HepG2 (cell line): ENCODE data around the gene DMRT3. TPM values are rescaled to one million over a fixed set of nuclear protein-coding genes. Genes with fewer than 3 reads are reported as not detected.

ENCODE experiments used
- ATAC-seq: fragments of 200-7000 bp; cut with Tn5 transposase; 3 replicates; pipeline ENCODE4 v1.9.1; 2020; ENCODE audit warnings: mild to moderate bottlenecking, moderate library complexity
- BruUV-seq: library from RNA; stranded (reverse); fragments of 400-500 nt; replicated peaks from 2 replicates; lab custom pipeline; 2021; lab: Mats Ljungman, UMichigan
- CTCF ChIA-PET: fragments of 300-600 bp; formaldehyde crosslinking; extraction: SDS; loops from one replicate; lab custom pipeline; 2021; ENCODE audit warnings: low total read pairs, inconsistent platforms, low intra/inter-chr PET ratio; lab: Yijun Ruan, JAX
- POLR2A ChIA-PET: fragments of 350-600 bp; sonication (Branson Sonifier 250); formaldehyde crosslinking; loops from one replicate; lab custom pipeline; 2020; ENCODE audit warnings: antibody characterized with exemption, inconsistent platforms; lab: Yijun Ruan, JAX
- DNase-seq: peaks from one replicate; pipeline ENCODE4 v3.0.0-alpha.2; 2015; ENCODE audit warnings: low spot score
- FAIRE-seq: peaks from 3 replicates; lab custom pipeline; 2011; peaks lifted over from hg19 to GRCh38; lab: Jason Lieb, UNC
- H2AFZ ChIP-seq: one replicate; pipeline ENCODE4 v1.6.1; 2011; ENCODE audit warnings: low read length, inconsistent platforms
- H3K27ac ChIP-seq: fragments of 300-600 bp; 3 replicates; pipeline ENCODE4 v1.8.0; 2011; ENCODE audit warnings: mixed run types, mild to moderate bottlenecking, mixed read lengths, low read length, inconsistent platforms; ENCODE audit not compliant: insufficient read depth; ENCODE audit errors: extremely low read length
- H3K27me3 ChIP-seq, 2 experiments: fragments of 200-600 bp in 1 of 2; 2 replicates in 1 of 2; 3 replicates in 1 of 2; pipeline versions ENCODE4 v1.6.0 to v1.8.0; 2011; ENCODE audit warnings: low read length in 2 of 2, mild to moderate bottlenecking in 2 of 2, moderate library complexity in 2 of 2, inconsistent platforms in 1 of 2; ENCODE audit not compliant: insufficient read depth in 2 of 2, control insufficient read depth in 1 of 2
- H3K36me3 ChIP-seq, 2 experiments: fragments of 200-600 bp in 1 of 2; replicated peaks in 1 of 2; 2 replicates in 1 of 2; 3 replicates in 1 of 2; pipeline versions ENCODE4 v1.5.1 to v1.8.0; 2011; ENCODE audit warnings: low read length in 2 of 2, inconsistent platforms in 1 of 2; ENCODE audit not compliant: insufficient read depth in 2 of 2, control insufficient read depth in 1 of 2
- H3K4me1 ChIP-seq: 2 replicates; pipeline ENCODE4 v1.5.1; 2012; ENCODE audit warnings: low read length, inconsistent platforms; ENCODE audit not compliant: insufficient read depth
- H3K4me2 ChIP-seq: 2 replicates; pipeline ENCODE4 v1.6.0; 2011; ENCODE audit warnings: low read depth, low read length, inconsistent platforms
- H3K4me3 ChIP-seq, 3 experiments: fragments of 200-600 bp in 1 of 3; sonication (generic), shearing (Covaris generic) in 1 of 3; replicated peaks in 1 of 3; 2 replicates each; pipeline ENCODE4 v1.5.1; 2011 to 2016; ENCODE audit warnings: low read length in 3 of 3, inconsistent platforms in 2 of 3, low read depth in 2 of 3, mild to moderate bottlenecking in 2 of 3, control low read depth in 1 of 3, mixed read lengths in 1 of 3; ENCODE audit not compliant: insufficient read depth in 1 of 3
- H3K79me2 ChIP-seq: one replicate; pipeline ENCODE4 v1.6.1; 2011; ENCODE audit warnings: low read length, inconsistent platforms; ENCODE audit not compliant: insufficient read depth
- H3K9ac ChIP-seq: 2 replicates; pipeline ENCODE4 v1.6.0; 2011; ENCODE audit warnings: mild to moderate bottlenecking, low read depth, low read length, inconsistent platforms; ENCODE audit not compliant: insufficient read depth
- H3K9me3 ChIP-seq: 2 replicates; pipeline ENCODE4 v1.5.1; 2012; ENCODE audit warnings: mild to moderate bottlenecking, low read length
- H4K20me1 ChIP-seq: 2 replicates; pipeline ENCODE4 v1.6.0; 2011; ENCODE audit warnings: inconsistent platforms, mild to moderate bottlenecking, low read length, moderate library complexity; ENCODE audit not compliant: insufficient read depth
- IKZF5 ChIP-seq: IDR thresholded peaks from 2 replicates; pipeline ENCODE4 v1.6.1; 2018; ENCODE audit warnings: missing genetic modification reagents, mild to moderate bottlenecking, missing compliant biosample characterization
- MXD1 ChIP-seq: sonication (generic); formaldehyde crosslinking; IDR thresholded peaks from 2 replicates; pipeline ENCODE4 v1.4.0; 2020; ENCODE audit warnings: mild to moderate bottlenecking, missing genetic modification reagents
- RAD21 ChIP-seq: fragments of 450-650 bp; formaldehyde crosslinking; IDR thresholded peaks from 2 replicates; pipeline ENCODE4 v1.5.0; 2020; ENCODE audit warnings: mild to moderate bottlenecking
- ZNF503 ChIP-seq: sonication (generic); formaldehyde crosslinking; IDR thresholded peaks from 2 replicates; pipeline ENCODE4 v1.4.0; 2020; ENCODE audit warnings: missing genetic modification reagents
- ZNF513 ChIP-seq: sonication (generic); formaldehyde crosslinking; conservative IDR thresholded peaks from 2 replicates; pipeline ENCODE4 v1.5.0; 2020; ENCODE audit warnings: missing genetic modification reagents
- WGBS: methylation state at CpG from one replicate; pipeline ENCODE4 v1.1.6; 2017; ENCODE audit warnings: low lambda C conversion rate; 5-methylcytosine and 5-hydroxymethylcytosine counted together
- in situ Hi-C: cut with HindIII; loops from 2 replicates; pipeline ENCODE4 v1.10.0; 2017; ENCODE audit warnings: low pct_unique_long_range_greater_than_20kb; ENCODE audit not compliant: extremely low pct_ligation_motif_present
- intact Hi-C: fragments of 100-400 bp; cut with micrococcal nuclease; formaldehyde crosslinking; loops from one replicate; pipeline ENCODE4 v1.10.0; 2022; ENCODE audit not compliant: unreplicated experiment
- polyA plus RNA-seq, 8 experiments: library from polyadenylated mRNA; depleted of rRNA in 3 of 8; stranded (reverse) in 7 of 8; unstranded in 1 of 8; fragments of >200 nt; fragmentation: Illumina TruSeq in 4 of 8; extraction: Trizol in 4 of 8; gene quantifications; 2 replicates each; pipeline versions ENCODE4 v1.2.1 to v1.2.3, GENCODE V29; 2011 to 2016; ENCODE audit warnings: low read depth in 4 of 8, missing spikeins in 1 of 8, mixed read lengths in 1 of 8; ENCODE audit not compliant: insufficient read depth in 1 of 8
- total RNA-seq, 5 experiments: library from RNA; depleted of rRNA; stranded (reverse); fragments of >200 nt; fragmentation: Illumina TruSeq; extraction: Trizol; gene quantifications; 2 replicates each; pipeline ENCODE4 v1.2.3, GENCODE V29; 2016; ENCODE audit warnings: low read depth in 1 of 5
- TF ChIP-seq, protein P1 (sequence below): sonication (generic); formaldehyde crosslinking; IDR thresholded peaks from 2 replicates; pipeline ENCODE4 v1.4.0; 2020; ENCODE audit warnings: missing genetic modification reagents

DMRT3 gene
- total and polyA plus RNA-seq, 2 of the 13 experiments (the other 11 are each of a cell fraction or from before 2014, with no cell fraction given) = not detected

- H3K9ac ChIP-seq = no peak overlapping the region
- no peaks in the 10 kb centered on the region for H3K79me2 ChIP-seq
- no peaks in the 10 kb centered on the region for H3K9me3 ChIP-seq
- intact Hi-C loops (no loop called here), in situ Hi-C loops (no loop called here)
- H3K36me3 ChIP-seq = no peaks in the 10 kb centered on the region
- 0% methylated on average over 4 of the region's 4 CpGs for WGBS
- FAIRE-seq = no peak
- H3K4me1 ChIP-seq = no peaks in the 10 kb centered on the region
- ChIA-PET POLR2A (no interaction called here), CTCF (no interaction called here)
- H3K27me3 ChIP-seq = peaks cover 0 to 20% of the 10 kb centered on the region in 2 experiments; a peak in 3 of 5 replicates
- no TSS peak for BruUV-seq
- H4K20me1 ChIP-seq = no peaks in the 10 kb centered on the region
- ATAC-seq = no peak
- no peak for TF ChIP-seq ZNF503 (CRISPR knock-in tag)
- TF ChIP-seq MXD1 (CRISPR knock-in tag) = no peak
- no peak for TF ChIP-seq RAD21
- no peak for TF ChIP-seq IKZF5 (CRISPR knock-in tag)
- TF ChIP-seq ZNF513 (CRISPR knock-in tag) = no peak
- TF ChIP-seq, protein P1, sequence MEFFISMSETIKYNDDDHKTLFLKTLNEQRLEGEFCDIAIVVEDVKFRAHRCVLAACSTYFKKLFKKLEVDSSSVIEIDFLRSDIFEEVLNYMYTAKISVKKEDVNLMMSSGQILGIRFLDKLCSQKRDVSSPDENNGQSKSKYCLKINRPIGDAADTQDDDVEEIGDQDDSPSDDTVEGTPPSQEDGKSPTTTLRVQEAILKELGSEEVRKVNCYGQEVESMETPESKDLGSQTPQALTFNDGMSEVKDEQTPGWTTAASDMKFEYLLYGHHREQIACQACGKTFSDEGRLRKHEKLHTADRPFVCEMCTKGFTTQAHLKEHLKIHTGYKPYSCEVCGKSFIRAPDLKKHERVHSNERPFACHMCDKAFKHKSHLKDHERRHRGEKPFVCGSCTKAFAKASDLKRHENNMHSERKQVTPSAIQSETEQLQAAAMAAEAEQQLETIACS (CRISPR knock-in tag) = no peak
- no peak overlapping the region for H2AFZ ChIP-seq
- no peak overlapping the region for H3K27ac ChIP-seq
- H3K4me2 ChIP-seq = no peak overlapping the region
- no peak overlapping the region for H3K4me3 ChIP-seq
- DNase-seq = no peak
These were observed 16.5 kb upstream of the DMRT3 start for GRCh38 chr9:959914-960313.
